ENCODE results near the gene CORO2B.

DNA sequence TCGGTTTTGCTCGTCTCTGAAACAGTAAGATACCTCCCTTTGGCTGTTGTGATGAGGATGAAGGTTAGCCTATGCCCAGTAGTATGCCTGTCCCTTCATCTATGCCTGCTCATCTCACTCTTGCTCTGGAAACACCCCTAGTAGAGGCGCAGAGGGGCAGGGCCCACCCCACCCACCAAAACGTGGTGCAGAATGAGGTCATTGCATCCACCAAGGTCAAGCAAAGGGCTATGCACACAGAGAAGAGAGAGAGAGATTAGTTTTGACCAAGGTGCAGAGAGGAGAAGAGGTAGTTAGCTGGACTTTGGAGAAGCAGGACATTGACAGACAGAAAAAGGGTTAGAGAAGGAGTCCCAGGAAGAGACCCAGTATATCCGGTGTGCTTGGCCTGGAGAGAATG, 119.9 kb downstream of the CORO2B start:
- TF ChIP-seq, protein P1, sequence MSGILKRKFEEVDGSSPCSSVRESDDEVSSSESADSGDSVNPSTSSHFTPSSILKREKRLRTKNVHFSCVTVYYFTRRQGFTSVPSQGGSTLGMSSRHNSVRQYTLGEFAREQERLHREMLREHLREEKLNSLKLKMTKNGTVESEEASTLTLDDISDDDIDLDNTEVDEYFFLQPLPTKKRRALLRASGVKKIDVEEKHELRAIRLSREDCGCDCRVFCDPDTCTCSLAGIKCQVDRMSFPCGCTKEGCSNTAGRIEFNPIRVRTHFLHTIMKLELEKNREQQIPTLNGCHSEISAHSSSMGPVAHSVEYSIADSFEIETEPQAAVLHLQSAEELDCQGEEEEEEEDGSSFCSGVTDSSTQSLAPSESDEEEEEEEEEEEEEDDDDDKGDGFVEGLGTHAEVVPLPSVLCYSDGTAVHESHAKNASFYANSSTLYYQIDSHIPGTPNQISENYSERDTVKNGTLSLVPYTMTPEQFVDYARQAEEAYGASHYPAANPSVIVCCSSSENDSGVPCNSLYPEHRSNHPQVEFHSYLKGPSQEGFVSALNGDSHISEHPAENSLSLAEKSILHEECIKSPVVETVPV (CRISPR knock-in tag; IDR thresholded peaks at IDR 0.05) = no peak
- TF ChIP-seq, protein P2, sequence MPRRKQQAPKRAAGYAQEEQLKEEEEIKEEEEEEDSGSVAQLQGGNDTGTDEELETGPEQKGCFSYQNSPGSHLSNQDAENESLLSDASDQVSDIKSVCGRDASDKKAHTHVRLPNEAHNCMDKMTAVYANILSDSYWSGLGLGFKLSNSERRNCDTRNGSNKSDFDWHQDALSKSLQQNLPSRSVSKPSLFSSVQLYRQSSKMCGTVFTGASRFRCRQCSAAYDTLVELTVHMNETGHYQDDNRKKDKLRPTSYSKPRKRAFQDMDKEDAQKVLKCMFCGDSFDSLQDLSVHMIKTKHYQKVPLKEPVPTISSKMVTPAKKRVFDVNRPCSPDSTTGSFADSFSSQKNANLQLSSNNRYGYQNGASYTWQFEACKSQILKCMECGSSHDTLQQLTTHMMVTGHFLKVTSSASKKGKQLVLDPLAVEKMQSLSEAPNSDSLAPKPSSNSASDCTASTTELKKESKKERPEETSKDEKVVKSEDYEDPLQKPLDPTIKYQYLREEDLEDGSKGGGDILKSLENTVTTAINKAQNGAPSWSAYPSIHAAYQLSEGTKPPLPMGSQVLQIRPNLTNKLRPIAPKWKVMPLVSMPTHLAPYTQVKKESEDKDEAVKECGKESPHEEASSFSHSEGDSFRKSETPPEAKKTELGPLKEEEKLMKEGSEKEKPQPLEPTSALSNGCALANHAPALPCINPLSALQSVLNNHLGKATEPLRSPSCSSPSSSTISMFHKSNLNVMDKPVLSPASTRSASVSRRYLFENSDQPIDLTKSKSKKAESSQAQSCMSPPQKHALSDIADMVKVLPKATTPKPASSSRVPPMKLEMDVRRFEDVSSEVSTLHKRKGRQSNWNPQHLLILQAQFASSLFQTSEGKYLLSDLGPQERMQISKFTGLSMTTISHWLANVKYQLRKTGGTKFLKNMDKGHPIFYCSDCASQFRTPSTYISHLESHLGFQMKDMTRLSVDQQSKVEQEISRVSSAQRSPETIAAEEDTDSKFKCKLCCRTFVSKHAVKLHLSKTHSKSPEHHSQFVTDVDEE (CRISPR knock-in tag; IDR thresholded peaks at IDR 0.05) = no peak
- TF ChIP-seq, protein P3, sequence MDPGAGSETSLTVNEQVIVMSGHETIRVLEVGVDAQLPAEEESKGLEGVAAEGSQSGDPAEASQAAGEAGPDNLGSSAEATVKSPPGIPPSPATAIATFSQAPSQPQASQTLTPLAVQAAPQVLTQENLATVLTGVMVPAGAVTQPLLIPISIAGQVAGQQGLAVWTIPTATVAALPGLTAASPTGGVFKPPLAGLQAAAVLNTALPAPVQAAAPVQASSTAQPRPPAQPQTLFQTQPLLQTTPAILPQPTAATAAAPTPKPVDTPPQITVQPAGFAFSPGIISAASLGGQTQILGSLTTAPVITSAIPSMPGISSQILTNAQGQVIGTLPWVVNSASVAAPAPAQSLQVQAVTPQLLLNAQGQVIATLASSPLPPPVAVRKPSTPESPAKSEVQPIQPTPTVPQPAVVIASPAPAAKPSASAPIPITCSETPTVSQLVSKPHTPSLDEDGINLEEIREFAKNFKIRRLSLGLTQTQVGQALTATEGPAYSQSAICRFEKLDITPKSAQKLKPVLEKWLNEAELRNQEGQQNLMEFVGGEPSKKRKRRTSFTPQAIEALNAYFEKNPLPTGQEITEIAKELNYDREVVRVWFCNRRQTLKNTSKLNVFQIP (CRISPR knock-in tag; IDR thresholded peaks at IDR 0.05; ENCODE audit: borderline replicate concordance, low read depth) = no peak
- TF ChIP-seq TOX (CRISPR knock-in tag; IDR thresholded peaks at IDR 0.05; ENCODE audit: borderline replicate concordance) (no peak), CSDC2 (CRISPR knock-in tag; IDR thresholded peaks at IDR 0.05) (no peak), ISL1 (CRISPR knock-in tag; IDR thresholded peaks at IDR 0.05) (no peak), GLIS3 (CRISPR knock-in tag; IDR thresholded peaks at IDR 0.05) (no peak), PPARA (CRISPR knock-in tag; IDR thresholded peaks at IDR 0.05; ENCODE audit: borderline replicate concordance) (no peak), ZFP30 (CRISPR knock-in tag; IDR thresholded peaks at IDR 0.05) (no peak)
- TF ChIP-seq, protein P4, sequence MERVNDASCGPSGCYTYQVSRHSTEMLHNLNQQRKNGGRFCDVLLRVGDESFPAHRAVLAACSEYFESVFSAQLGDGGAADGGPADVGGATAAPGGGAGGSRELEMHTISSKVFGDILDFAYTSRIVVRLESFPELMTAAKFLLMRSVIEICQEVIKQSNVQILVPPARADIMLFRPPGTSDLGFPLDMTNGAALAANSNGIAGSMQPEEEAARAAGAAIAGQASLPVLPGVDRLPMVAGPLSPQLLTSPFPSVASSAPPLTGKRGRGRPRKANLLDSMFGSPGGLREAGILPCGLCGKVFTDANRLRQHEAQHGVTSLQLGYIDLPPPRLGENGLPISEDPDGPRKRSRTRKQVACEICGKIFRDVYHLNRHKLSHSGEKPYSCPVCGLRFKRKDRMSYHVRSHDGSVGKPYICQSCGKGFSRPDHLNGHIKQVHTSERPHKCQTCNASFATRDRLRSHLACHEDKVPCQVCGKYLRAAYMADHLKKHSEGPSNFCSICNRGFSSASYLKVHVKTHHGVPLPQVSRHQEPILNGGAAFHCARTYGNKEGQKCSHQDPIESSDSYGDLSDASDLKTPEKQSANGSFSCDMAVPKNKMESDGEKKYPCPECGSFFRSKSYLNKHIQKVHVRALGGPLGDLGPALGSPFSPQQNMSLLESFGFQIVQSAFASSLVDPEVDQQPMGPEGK (CRISPR knock-in tag; IDR thresholded peaks at IDR 0.05; ENCODE audit: borderline replicate concordance) = no peak
- TF ChIP-seq, protein P5, sequence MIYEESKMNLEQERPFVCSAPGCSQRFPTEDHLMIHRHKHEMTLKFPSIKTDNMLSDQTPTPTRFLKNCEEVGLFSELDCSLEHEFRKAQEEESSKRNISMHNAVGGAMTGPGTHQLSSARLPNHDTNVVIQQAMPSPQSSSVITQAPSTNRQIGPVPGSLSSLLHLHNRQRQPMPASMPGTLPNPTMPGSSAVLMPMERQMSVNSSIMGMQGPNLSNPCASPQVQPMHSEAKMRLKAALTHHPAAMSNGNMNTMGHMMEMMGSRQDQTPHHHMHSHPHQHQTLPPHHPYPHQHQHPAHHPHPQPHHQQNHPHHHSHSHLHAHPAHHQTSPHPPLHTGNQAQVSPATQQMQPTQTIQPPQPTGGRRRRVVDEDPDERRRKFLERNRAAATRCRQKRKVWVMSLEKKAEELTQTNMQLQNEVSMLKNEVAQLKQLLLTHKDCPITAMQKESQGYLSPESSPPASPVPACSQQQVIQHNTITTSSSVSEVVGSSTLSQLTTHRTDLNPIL (CRISPR knock-in tag; IDR thresholded peaks at IDR 0.05; ENCODE audit: low read depth) = no peak

Measured in SK-N-SH treated with all-trans-retinoic acid at 6 μM for 48 hours (cell line).